Smooth muscle cell (in vitro differentiated cells): ENCODE data around the gene SLC25A21. TPM values are rescaled to one million over a fixed set of nuclear protein-coding genes. Genes with fewer than 3 reads are reported as not detected.

Experiments used
- DNase-seq: peaks from one replicate; lab custom pipeline; 2025; ENCODE audit not compliant: unreplicated experiment; lab: John Stamatoyannopoulos, UW
- H2AFZ ChIP-seq: fragments of 200-600 bp; sonication (generic); 2 replicates; pipeline ENCODE4 v1.6.0; 2016; ENCODE audit warnings: antibody characterized with exemption, low read depth, mild to moderate bottlenecking
- H3F3A ChIP-seq: fragments of 200-600 bp; sonication (generic); 2 replicates; pipeline ENCODE4 v1.6.0; 2017; ENCODE audit warnings: antibody characterized with exemption, low read depth
- H3K27ac ChIP-seq: fragments of 200-600 bp; sonication (generic); 2 replicates; pipeline ENCODE4 v1.5.1; 2016; ENCODE audit warnings: low read depth, mild to moderate bottlenecking
- H3K27me3 ChIP-seq: fragments of 200-600 bp; sonication (generic); 2 replicates; pipeline ENCODE4 v1.6.1; 2016; ENCODE audit warnings: low read depth, mild to moderate bottlenecking
- H3K36me3 ChIP-seq: fragments of 200-600 bp; sonication (generic); 2 replicates; pipeline ENCODE4 v1.5.1; 2016; ENCODE audit warnings: low read depth
- H3K4me1 ChIP-seq: fragments of 200-600 bp; sonication (generic); 2 replicates; pipeline ENCODE4 v1.5.1; 2016; ENCODE audit warnings: low read depth
- H3K4me2 ChIP-seq: fragments of 200-600 bp; sonication (generic); 2 replicates; pipeline ENCODE4 v1.6.0; 2016; ENCODE audit warnings: mild to moderate bottlenecking
- H3K4me3 ChIP-seq: fragments of 200-600 bp; sonication (generic); 2 replicates; pipeline ENCODE4 v1.5.1; 2016; ENCODE audit warnings: mild to moderate bottlenecking
- H3K79me2 ChIP-seq: fragments of 200-600 bp; sonication (generic); 2 replicates; pipeline ENCODE4 v1.6.0; 2016; ENCODE audit warnings: low read depth, mild to moderate bottlenecking
- H3K9ac ChIP-seq: fragments of 200-600 bp; sonication (generic); 2 replicates; pipeline ENCODE4 v1.6.0; 2016; ENCODE audit warnings: low read depth
- H3K9me3 ChIP-seq: fragments of 200-600 bp; sonication (generic); replicated peaks from 2 replicates; pipeline ENCODE4 v1.5.1; 2016; ENCODE audit warnings: low read depth
- H4K20me1 ChIP-seq: fragments of 200-600 bp; sonication (generic); 2 replicates; pipeline ENCODE4 v1.6.0; 2016; ENCODE audit warnings: low read depth
- WGBS: methylation state at CpG from one replicate; pipeline ENCODE4 v1.1.7; 2016; ENCODE audit warnings: low lambda C conversion rate; 5-methylcytosine and 5-hydroxymethylcytosine counted together
- polyA plus RNA-seq: library from polyadenylated mRNA; unstranded; fragments of >200 nt; fragmentation: Nextera tagmentation; extraction: Ambion mirVana; gene quantifications from 2 replicates; pipeline ENCODE4 v1.2.1, GENCODE V29; 2016
- total RNA-seq: library from RNA; depleted of rRNA; stranded (reverse); fragments of >200 nt; gene quantifications from 2 replicates; pipeline ENCODE4 v1.2.3, GENCODE V29; 2014
- TF ChIP-seq, protein P1 (sequence below): fragments of 200-600 bp; sonication (generic); IDR thresholded peaks from 2 replicates; pipeline ENCODE4 v1.5.1; 2017; ENCODE audit warnings: borderline replicate concordance, mild to moderate bottlenecking, antibody characterized with exemption; ENCODE audit not compliant: insufficient read depth, poor library complexity, severe bottlenecking

SLC25A21 gene
- total and polyA plus RNA-seq, 2 experiments from 2014 or later: 1.1 TPM; not detected in 1

DNA sequence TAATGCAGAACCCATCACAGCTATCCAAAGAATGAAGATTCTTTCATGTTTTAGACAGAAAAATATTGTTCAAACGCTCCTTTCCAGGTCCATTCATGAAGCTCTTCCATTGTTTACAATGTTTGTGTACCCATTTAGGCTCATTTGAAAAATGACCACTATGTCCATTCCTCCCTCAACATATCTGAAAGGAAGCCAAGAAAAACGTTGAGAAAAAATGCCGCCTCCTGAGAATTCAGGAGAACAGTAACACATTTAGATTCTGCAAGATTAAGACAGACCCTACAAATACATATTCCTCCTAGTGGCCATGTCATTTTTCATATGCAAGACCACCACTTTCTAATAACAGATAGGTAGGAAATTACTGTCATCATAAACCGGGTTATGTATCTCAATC is 124.4 kb downstream of the SLC25A21 start:
- no peaks in the 10 kb centered on the region for H3K79me2 ChIP-seq
- H2AFZ ChIP-seq: no peak overlapping the region
- no peak overlapping the region for H3K27ac ChIP-seq
- H3K9me3 ChIP-seq: no peaks in the 10 kb centered on the region
- no peak overlapping the region for H3K4me2 ChIP-seq
- TF ChIP-seq, protein P1, sequence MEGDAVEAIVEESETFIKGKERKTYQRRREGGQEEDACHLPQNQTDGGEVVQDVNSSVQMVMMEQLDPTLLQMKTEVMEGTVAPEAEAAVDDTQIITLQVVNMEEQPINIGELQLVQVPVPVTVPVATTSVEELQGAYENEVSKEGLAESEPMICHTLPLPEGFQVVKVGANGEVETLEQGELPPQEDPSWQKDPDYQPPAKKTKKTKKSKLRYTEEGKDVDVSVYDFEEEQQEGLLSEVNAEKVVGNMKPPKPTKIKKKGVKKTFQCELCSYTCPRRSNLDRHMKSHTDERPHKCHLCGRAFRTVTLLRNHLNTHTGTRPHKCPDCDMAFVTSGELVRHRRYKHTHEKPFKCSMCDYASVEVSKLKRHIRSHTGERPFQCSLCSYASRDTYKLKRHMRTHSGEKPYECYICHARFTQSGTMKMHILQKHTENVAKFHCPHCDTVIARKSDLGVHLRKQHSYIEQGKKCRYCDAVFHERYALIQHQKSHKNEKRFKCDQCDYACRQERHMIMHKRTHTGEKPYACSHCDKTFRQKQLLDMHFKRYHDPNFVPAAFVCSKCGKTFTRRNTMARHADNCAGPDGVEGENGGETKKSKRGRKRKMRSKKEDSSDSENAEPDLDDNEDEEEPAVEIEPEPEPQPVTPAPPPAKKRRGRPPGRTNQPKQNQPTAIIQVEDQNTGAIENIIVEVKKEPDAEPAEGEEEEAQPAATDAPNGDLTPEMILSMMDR: no peak
- H3K27me3 ChIP-seq: no peaks in the 10 kb centered on the region
- no peaks in the 10 kb centered on the region for H3K36me3 ChIP-seq
- no peaks in the 10 kb centered on the region for H3K4me1 ChIP-seq
- no peaks in the 10 kb centered on the region for H4K20me1 ChIP-seq
- DNase-seq: no peak
- no peaks in the 10 kb centered on the region for H3F3A ChIP-seq
- no peak overlapping the region for H3K9ac ChIP-seq
- H3K4me3 ChIP-seq: no peak overlapping the region
- WGBS: 79% methylated on average over 4 of the region's 4 CpGs

DNA sequence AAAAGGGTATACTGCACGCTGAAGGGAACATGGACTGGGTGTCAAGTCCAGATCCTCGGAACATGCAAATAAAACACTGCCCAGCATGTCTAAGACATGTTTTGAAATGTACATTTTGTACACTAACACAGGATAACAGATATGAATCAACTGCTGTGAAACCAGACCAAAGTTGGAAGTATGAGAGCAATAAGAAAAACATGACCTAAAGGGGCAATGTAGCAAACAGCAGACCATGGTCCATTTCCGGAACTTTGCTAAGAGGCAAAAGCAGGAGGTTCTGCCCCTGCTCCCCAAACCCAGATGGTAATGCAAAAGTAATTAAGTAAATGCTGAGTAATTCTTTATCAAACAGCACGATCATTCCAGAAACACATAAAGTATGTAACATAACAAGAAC is 125.2 kb downstream of the SLC25A21 start:
- Histone ChIP-seq H3K9me3 (no peaks in the 10 kb centered on the region), H3K27me3 (no peaks in the 10 kb centered on the region), H3F3A (no peaks in the 10 kb centered on the region), H3K4me3 (no peak overlapping the region), H3K4me2 (no peak overlapping the region), H4K20me1 (no peaks in the 10 kb centered on the region), H3K27ac (no peak overlapping the region), H3K4me1 (no peaks in the 10 kb centered on the region), H3K79me2 (no peaks in the 10 kb centered on the region), H3K36me3 (no peaks in the 10 kb centered on the region), H3K9ac (no peak overlapping the region), H2AFZ (no peak overlapping the region)
- 95% methylated on average over 4 of the region's 4 CpGs for WGBS
- no peak for DNase-seq
- TF ChIP-seq, protein P1: no peak

DNA sequence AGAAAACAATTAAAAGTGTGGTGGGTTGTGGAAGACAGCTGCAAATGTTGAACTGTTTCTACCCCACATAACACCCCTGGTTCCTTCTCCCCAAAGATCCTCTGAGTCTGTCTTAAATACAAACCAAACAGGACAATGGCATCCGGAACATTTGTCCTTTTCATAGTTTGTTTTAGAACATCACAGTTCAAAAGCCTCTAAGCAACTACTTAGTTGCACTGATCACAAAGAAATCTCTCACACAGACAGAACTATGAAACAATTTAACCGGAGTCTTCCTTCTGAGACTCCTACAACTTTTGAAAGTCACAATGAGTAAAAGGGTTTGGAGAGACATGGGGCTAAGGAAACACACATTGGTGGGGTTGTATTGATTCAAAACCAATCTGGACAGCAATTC is 125.6 kb downstream of the SLC25A21 start:
- DNase-seq: no peak
- H3K27ac ChIP-seq: no peak overlapping the region
- no peak overlapping the region for H3K4me3 ChIP-seq
- H3K79me2 ChIP-seq: no peaks in the 10 kb centered on the region
- no peak overlapping the region for H3K9ac ChIP-seq
- TF ChIP-seq, protein P1: no peak
- no peaks in the 10 kb centered on the region for H3K27me3 ChIP-seq
- WGBS: 88% methylated on average over 2 of the region's 2 CpGs
- no peaks in the 10 kb centered on the region for H4K20me1 ChIP-seq
- H3K9me3 ChIP-seq: no peaks in the 10 kb centered on the region
- H3K4me1 ChIP-seq: no peaks in the 10 kb centered on the region
- no peak overlapping the region for H3K4me2 ChIP-seq
- H2AFZ ChIP-seq: no peak overlapping the region
- H3F3A ChIP-seq: no peaks in the 10 kb centered on the region
- H3K36me3 ChIP-seq: no peaks in the 10 kb centered on the region

DNA sequence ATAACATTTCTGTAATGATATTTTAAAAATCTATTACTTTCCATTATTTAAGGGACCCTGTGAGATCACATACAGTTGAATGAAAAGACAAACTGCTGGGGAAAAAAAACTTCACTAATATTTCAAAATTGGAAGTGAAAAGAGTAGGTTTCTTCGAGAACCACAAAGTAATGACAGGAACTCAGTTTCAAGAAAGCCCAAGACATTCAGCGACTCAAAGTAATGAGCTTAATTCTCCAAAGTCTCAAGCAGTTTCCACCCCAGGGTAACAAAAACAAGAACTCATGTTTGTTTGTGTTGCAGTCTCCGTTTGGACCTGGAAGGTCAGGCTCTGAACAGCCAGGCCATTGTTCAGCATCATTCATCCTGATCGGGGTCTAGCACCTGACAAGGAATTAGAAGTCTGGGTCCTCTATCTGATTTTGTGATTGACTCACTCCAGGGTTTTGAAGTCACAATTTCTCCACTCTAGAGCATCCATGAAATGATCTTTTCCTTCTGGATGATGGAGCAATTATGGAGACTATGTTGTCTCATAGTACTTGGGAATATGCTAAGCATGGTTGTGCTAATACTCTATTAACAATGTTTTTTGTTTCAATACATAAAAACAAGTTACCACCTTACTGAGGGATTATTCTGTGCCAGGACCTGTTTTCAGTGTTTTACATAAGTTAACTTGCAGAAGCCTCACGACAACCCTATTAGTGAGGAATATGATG is 126.9 kb downstream of the SLC25A21 start:
- Histone ChIP-seq H3K27me3 (no peaks in the 10 kb centered on the region), H3K27ac (no peak overlapping the region), H3K4me1 (no peaks in the 10 kb centered on the region), H3K36me3 (no peaks in the 10 kb centered on the region), H3K79me2 (no peaks in the 10 kb centered on the region), H3K4me3 (no peak overlapping the region), H3K4me2 (no peak overlapping the region), H3K9me3 (no peaks in the 10 kb centered on the region), H4K20me1 (no peaks in the 10 kb centered on the region), H3F3A (no peaks in the 10 kb centered on the region), H2AFZ (no peak overlapping the region), H3K9ac (no peak overlapping the region)
- WGBS: 93% methylated on average over 5 of the region's 5 CpGs
- TF ChIP-seq, protein P1: no peak
- DNase-seq: no peak
